H1 (cell line): Measurements from ENCODE around the gene E2F2. TPM values are rescaled to one million over a fixed set of nuclear protein-coding genes. Genes with fewer than 3 reads are reported as not detected.

ENCODE experiments used
- BACH1 ChIP-seq: IDR thresholded peaks from 2 replicates; pipeline ENCODE4 v1.6.1; 2012; ENCODE audit warnings: low read length, improper control_type of control experiment
- BCL11A ChIP-seq, 2 experiments: IDR thresholded peaks; one replicate each; pipeline ENCODE4 v1.6.1; 2011; ENCODE audit warnings: low read depth in 2 of 2, low read length in 2 of 2, mild to moderate bottlenecking in 2 of 2
- CEBPB ChIP-seq: IDR thresholded peaks from 2 replicates; pipeline ENCODE4 v1.6.1; 2012; ENCODE audit warnings: low read depth, low read length
- CHD1 ChIP-seq: IDR thresholded peaks from 2 replicates; pipeline ENCODE4 v1.6.1; 2012; ENCODE audit warnings: low read depth, low read length, improper control_type of control experiment
- CHD2 ChIP-seq: IDR thresholded peaks from 2 replicates; pipeline ENCODE4 v1.6.1; 2012; ENCODE audit warnings: low read length, improper control_type of control experiment
- CTBP2 ChIP-seq: IDR thresholded peaks from 2 replicates; pipeline ENCODE4 v1.7.0; 2011; ENCODE audit warnings: borderline replicate concordance, mild to moderate bottlenecking, moderate library complexity, mixed read lengths, low read length; ENCODE audit not compliant: insufficient read depth, insufficient read length
- EP300 ChIP-seq, 2 experiments: IDR thresholded peaks; 1 replicate in 1 of 2; 2 replicates in 1 of 2; pipeline ENCODE4 v1.6.1; 2011 to 2012; ENCODE audit warnings: low read depth in 2 of 2, low read length in 2 of 2, mild to moderate bottlenecking in 2 of 2, borderline replicate concordance in 1 of 2, inconsistent platforms in 1 of 2, moderate library complexity in 1 of 2
- HDAC2 ChIP-seq, 2 experiments: fragments of 300-600 bp in 1 of 2; sonication (generic) in 1 of 2; IDR thresholded peaks; 2 replicates each; pipeline ENCODE4 v1.6.1; 2011 to 2012; ENCODE audit warnings: low read depth in 2 of 2, low read length in 2 of 2, mild to moderate bottlenecking in 2 of 2, moderate library complexity in 2 of 2, borderline replicate concordance in 1 of 2, inconsistent platforms in 1 of 2
- HDAC6 ChIP-seq: IDR thresholded peaks from one replicate; pipeline ENCODE4 v1.7.1; 2012; ENCODE audit warnings: low read depth, mild to moderate bottlenecking, inconsistent platforms, low read length, moderate library complexity
- JUND ChIP-seq: IDR thresholded peaks from 2 replicates; pipeline ENCODE4 v1.6.1; 2011; ENCODE audit warnings: mild to moderate bottlenecking, improper control_type of control experiment, low read length
- KDM4A ChIP-seq: IDR thresholded peaks from one replicate; pipeline ENCODE4 v1.7.1; 2012; ENCODE audit warnings: low read depth, mild to moderate bottlenecking, moderate library complexity, low read length, inconsistent platforms; ENCODE audit not compliant: severe bottlenecking
- RAD21 ChIP-seq, 2 experiments: IDR thresholded peaks in 1 of 2; conservative IDR thresholded peaks in 1 of 2; 2 replicates each; pipeline ENCODE4 v1.6.1; 2011; ENCODE audit warnings: low read depth in 2 of 2, low read length in 2 of 2, improper control_type of control experiment in 1 of 2, inconsistent platforms in 1 of 2, mild to moderate bottlenecking in 1 of 2, moderate library complexity in 1 of 2
- RBBP5 ChIP-seq: IDR thresholded peaks from 2 replicates; pipeline ENCODE4 v1.7.1; 2012; ENCODE audit warnings: low read depth, mild to moderate bottlenecking, inconsistent platforms, low read length, moderate library complexity, borderline replicate concordance
- RXRA ChIP-seq: IDR thresholded peaks from 2 replicates; pipeline ENCODE4 v1.6.1; 2011; ENCODE audit warnings: low read depth, mild to moderate bottlenecking, low read length, moderate library complexity; ENCODE audit not compliant: insufficient read depth
- SIX5 ChIP-seq: IDR thresholded peaks from 2 replicates; pipeline ENCODE4 v1.6.1; 2011; ENCODE audit warnings: mild to moderate bottlenecking, low read depth, low read length
- SP1 ChIP-seq: IDR thresholded peaks from 2 replicates; pipeline ENCODE4 v1.6.1; 2011; ENCODE audit warnings: low read depth, low read length
- SRF ChIP-seq: IDR thresholded peaks from 2 replicates; pipeline ENCODE4 v1.6.1; 2011; ENCODE audit warnings: mild to moderate bottlenecking, low read depth, low read length, moderate library complexity
- polyA plus RNA-seq, 7 experiments: library from polyadenylated mRNA; depleted of rRNA in 3 of 7; stranded (reverse) in 5 of 7; unstranded in 2 of 7; fragments of >200 nt in 5 of 7; fragments of 200-250 nt in 2 of 7; gene quantifications; 1 replicate in 5 of 7; 2 replicates in 1 of 7; 4 replicates in 1 of 7; pipeline versions ENCODE4 v1.2.1 to v1.2.3, GENCODE V29; 2011 to 2013; ENCODE audit warnings: missing spikeins in 2 of 7, mixed read lengths in 2 of 7
- total RNA-seq: library from RNA; stranded (reverse); fragmentation: NEBNext Ultra II Directional; extraction: Animal tissue kit (Norgen Biotek cat#: 25700); gene quantifications from 2 replicates; pipeline ENCODE4 v1.2.1, GENCODE V29; 2021
- TF ChIP-seq, protein P1 (sequence below): IDR thresholded peaks from 2 replicates; pipeline ENCODE4 v1.6.1; 2011; ENCODE audit warnings: low read length, improper control_type of control experiment
- TF ChIP-seq, protein P2 (sequence below): IDR thresholded peaks from 2 replicates; pipeline ENCODE4 v1.6.1; 2011; ENCODE audit warnings: low read depth, mild to moderate bottlenecking, low read length; ENCODE audit not compliant: insufficient read depth
- TF ChIP-seq, protein P3 (sequence below): IDR thresholded peaks from 2 replicates; pipeline ENCODE4 v1.6.1; 2012; ENCODE audit warnings: inconsistent platforms
- TF ChIP-seq, protein P4 (sequence below): IDR thresholded peaks from 2 replicates; pipeline ENCODE4 v1.6.1; 2012; ENCODE audit warnings: inconsistent platforms

E2F2 gene
- total and polyA plus RNA-seq, 2 of the 8 experiments (the other 6 are each of a cell fraction or from before 2014, with no cell fraction given), result 1.8 to 7.0 TPM

DNA sequence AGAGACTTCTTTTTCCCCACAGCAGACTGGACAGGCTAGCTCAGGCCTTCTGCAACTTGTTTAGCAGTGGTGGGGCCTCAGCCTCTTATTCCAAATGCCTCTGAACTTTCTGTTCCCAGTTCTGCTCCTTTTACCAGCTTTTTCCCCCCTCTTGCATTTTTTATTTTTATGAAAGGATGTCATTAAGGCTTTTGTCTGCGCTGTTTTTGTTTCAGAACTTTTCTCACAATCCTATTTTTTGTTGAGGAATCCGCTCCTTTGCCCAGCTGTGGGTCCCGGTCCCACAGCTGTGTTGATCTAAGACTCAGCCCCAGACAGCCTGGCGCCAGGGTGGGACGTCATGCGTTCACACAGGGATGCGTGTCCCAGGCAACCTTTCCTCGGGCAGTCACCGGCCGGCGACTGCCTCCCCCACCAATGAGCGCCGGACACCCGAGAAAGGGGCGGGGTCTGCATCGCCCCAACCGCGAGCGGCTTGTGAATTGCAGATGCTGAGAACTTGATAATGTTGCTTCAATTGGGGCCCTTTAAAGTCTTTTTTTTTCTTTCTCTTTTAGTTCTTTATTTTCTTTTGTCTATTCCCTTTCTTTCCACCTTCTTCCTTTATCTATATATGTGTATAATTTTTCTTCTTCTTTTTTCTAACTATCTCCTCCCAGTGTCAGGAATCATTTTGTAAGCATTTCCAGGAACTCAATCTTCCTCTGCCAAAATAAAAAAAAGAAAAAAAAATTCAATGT is 31.3 kb upstream of the E2F2 start (continued):
- TF ChIP-seq, protein P1, sequence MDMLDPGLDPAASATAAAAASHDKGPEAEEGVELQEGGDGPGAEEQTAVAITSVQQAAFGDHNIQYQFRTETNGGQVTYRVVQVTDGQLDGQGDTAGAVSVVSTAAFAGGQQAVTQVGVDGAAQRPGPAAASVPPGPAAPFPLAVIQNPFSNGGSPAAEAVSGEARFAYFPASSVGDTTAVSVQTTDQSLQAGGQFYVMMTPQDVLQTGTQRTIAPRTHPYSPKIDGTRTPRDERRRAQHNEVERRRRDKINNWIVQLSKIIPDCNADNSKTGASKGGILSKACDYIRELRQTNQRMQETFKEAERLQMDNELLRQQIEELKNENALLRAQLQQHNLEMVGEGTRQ, result no peak
- TF ChIP-seq KDM4A (no peak), CEBPB (no peak), JUND (no peak), CTBP2 (no peak), CHD1 (no peak), CHD2 (no peak; the same call in 1 of the 2 replicates), RBBP5 (no peak), BACH1 (peak; percentile 88), SIX5 (no peak), EP300 (IDR thresholded peaks at IDR 0.05; ENCODE audit: borderline replicate concordance in 1 of 2, low read depth in 2 of 2, low read length in 2 of 2) (peak in 1 of 2 experiments; percentile 80; a peak in 1 of 3 replicates), RAD21 (IDR thresholded peaks at IDR 0.05 in 1 of 2, conservative IDR thresholded peaks at IDR 0.05 in 1 of 2; ENCODE audit: low read depth in 2 of 2, low read length in 2 of 2) (no peak), HDAC2 (IDR thresholded peaks at IDR 0.05; ENCODE audit: borderline replicate concordance in 1 of 2, low read depth in 2 of 2, low read length in 2 of 2) (peak in 1 of 2 experiments; percentile 67; a peak in 1 of 4 replicates), HDAC6 (no peak), SP1 (peak; percentile 63; the same call in 1 of the 2 replicates), SRF (no peak; the same call in 1 of the 2 replicates), RXRA (no peak), BCL11A (IDR thresholded peaks at IDR 0.05; ENCODE audit: low read depth in 2 of 2, low read length in 2 of 2) (no peak)
- TF ChIP-seq, protein P2, sequence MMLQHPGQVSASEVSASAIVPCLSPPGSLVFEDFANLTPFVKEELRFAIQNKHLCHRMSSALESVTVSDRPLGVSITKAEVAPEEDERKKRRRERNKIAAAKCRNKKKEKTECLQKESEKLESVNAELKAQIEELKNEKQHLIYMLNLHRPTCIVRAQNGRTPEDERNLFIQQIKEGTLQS, result no peak
- TF ChIP-seq, protein P3, sequence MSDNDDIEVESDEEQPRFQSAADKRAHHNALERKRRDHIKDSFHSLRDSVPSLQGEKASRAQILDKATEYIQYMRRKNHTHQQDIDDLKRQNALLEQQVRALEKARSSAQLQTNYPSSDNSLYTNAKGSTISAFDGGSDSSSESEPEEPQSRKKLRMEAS, result no peak
- TF ChIP-seq, protein P4, sequence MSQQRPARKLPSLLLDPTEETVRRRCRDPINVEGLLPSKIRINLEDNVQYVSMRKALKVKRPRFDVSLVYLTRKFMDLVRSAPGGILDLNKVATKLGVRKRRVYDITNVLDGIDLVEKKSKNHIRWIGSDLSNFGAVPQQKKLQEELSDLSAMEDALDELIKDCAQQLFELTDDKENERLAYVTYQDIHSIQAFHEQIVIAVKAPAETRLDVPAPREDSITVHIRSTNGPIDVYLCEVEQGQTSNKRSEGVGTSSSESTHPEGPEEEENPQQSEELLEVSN, result no peak
